ENCODE data around the gene EPB41L4B.

Gene EPB41L4B

GRCh38 chr9:109206670-109207069, 114.2 kb downstream of the EPB41L4B start:
- no peak for DNase-seq (ENCODE audit: low read depth in 4 of 4, low spot score in 1 of 4)

- DNase-seq (ENCODE audit: low read depth in 4 of 4, low spot score in 1 of 4): no peak
Observed at GRCh38 chr9:109205526-109205925, 115.3 kb downstream of the EPB41L4B start.

GRCh38 chr9:109203761-109204360, 117.0 kb downstream of the EPB41L4B start:
- DNase-seq (ENCODE audit: low read depth in 4 of 4, low spot score in 1 of 4): no peak

DNA sequence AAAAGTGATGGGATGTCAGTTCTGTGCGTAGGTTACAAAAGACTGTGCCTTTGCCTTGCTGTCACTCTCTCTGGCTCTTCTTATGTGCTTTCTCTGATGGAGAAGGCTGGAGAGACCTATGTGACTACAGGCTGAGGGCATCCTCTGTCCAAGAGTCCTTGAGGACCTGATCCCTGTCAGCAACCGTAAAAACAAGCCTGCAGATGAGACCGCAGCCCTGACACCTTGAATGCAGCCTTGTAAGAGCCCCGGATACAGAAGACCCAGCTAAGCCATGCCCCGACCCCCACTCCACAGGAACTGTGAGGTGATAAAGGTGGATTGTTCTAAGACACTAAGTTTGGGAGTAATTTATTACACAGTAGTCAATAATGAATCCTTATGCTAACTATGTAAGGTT, 121.2 kb downstream of the EPB41L4B start:
- no peak for DNase-seq (ENCODE audit: low read depth in 4 of 4, low spot score in 1 of 4)

DNA sequence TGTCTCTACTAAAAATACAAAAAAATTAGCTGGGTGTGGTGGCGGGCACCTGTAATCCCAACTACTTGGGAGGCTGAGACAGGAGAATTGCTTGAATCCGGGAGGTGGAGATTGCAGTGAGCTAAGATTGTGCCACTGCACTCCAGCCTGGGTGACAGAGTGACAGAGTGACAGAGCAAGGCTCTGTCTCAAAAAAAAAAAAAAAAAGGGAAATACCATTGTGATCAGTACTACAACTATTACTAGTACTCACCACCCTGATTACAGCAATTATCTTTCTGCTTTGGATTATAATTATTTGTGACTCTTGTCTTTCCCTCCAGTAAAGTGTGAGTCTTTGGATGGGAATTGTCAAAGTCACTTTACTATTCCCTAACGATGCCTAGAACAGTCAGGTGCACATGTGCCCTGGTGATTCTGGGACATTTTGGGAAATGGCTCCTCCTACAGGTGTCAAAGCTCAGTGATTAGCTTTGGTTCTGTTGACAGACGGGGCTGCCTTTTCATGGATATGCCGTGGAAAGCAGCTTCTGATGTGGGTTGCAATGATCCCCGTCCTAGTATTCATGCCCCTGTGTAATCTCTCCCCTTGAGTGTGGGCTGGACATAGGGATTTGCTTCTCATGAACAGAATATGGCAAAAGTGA, 122.0 kb downstream of the EPB41L4B start:
- DNase-seq (ENCODE audit: low read depth in 4 of 4, low spot score in 1 of 4): no peak

DNA sequence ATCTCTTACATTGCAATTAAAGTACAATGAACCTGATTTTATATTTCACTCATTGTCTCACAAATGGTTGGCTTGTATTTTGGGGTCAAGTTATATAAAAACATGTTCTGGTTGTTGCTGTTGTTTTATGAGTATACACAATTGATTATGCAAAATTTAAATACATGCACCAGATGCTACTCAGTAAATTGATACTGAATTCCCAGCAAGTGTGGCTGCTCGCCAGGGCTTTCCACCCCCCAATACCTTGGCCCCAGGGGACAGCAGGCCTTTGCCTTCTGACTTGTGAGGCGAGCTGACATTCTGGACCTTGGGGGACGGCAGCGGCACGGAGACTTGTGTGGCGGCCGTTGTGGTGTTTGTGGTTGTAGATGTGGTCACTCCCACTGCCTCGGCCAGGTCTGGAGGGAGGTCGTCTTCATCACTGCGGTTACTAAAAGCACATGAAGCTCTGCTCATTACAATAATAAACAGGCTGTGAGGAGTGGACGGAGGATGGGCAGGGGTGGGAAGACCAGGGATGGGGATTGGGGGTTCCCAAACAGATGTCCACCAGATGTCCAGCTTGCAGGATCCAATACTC, 126.8 kb downstream of the EPB41L4B start:
- DNase-seq (ENCODE audit: low read depth in 4 of 4, low spot score in 1 of 4): no peak

DNA sequence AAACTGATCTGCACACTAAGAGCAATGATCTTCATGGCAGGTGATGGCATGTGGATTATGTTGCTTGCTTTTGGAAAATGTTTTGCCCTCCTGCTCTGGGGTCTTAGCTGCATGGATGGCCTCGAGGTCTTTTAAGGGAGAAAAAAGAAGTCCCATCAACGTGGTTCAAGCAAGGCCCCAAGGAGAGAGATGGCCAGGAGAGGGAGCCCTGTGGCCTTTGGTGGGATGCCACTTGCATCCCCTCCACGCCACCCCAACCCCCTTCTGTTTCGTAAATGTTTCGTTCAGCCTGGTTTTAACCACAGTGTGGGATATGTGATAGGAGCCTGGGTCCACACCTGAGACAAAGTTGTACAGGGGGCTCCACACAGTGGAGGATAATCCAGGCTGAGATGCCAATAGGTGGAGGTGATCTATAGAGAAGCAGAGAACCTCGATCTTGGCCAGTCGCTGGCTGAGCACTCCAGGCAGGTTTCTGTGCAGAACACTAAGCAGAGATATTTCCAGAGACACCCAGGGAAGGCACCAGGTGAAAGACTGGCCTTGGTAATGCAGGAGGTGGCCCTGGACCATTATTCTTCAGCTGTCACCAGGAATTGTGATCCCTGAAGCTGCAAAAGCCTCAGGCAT, 128.0 kb downstream of the EPB41L4B start:
- DNase-seq (ENCODE audit: low read depth in 4 of 4, low spot score in 1 of 4): no peak

GRCh38 chr9:109191746-109192145, 129.1 kb downstream of the EPB41L4B start:
- DNase-seq (ENCODE audit: low read depth in 4 of 4, low spot score in 1 of 4): no peak

GRCh38 chr9:109190151-109190550, 130.7 kb downstream of the EPB41L4B start:
- DNase-seq (ENCODE audit: low read depth in 4 of 4, low spot score in 1 of 4): no peak

DNA sequence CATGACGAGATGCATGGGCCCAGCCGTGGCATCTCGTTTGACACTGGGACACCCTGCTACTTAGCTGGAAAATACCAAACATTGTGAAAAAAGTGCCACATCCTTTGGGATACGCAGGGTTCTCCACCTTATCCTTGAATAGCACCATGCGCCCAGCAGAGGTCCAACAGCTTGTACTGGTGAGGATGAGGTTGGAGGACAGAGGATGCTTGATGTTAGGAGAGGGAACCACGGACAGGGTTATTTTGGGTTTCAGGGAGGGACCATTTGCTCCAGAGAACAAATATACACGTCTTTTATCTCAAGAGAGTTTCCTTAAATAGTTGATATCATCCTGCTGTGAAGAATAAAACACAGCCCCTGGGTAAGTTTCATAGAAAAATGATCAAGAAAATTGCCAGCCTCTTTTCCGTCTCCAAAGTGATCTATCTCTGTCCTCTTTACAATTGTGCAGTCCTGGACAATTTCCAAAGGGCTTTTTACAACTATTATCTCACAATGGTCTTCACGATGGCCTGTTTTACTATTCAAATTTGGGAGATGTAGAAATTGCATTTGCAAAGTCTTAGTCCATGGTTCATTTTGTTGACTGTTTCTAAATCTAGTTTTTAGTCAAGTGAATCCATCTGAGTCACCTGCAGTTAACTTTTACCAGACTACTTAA, 133.9 kb downstream of the EPB41L4B start:
- no peak for DNase-seq (ENCODE audit: low read depth in 4 of 4, low spot score in 1 of 4)

GRCh38 chr9:109182940-109183798, 137.7 kb downstream of the EPB41L4B start:
- no peak for DNase-seq (ENCODE audit: low read depth in 4 of 4, low spot score in 1 of 4)

- DNase-seq (ENCODE audit: low read depth in 4 of 4, low spot score in 1 of 4): no peak
Observed at GRCh38 chr9:109182550-109182939, 138.3 kb downstream of the EPB41L4B start.

DNA sequence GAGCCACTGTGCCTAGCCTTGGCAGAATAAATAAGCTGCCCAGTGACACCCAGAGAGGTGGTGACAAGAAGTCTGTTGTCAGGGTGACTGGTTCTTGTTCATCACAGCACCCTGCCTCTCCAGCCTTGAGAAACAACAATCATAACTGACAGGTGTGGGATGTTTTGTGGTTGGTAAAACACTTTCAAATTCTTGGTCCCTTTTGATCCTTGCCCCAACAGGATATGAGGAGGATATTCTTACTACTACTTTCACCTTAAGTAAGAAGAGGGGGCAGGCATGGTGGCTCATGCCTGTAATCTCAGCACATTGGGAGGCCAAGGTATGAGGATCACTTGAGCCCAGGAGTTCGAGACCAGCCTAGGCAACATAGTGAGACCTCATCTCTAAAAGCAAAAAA, 139.6 kb downstream of the EPB41L4B start:
- DNase-seq (ENCODE audit: low read depth in 4 of 4, low spot score in 1 of 4): peak in 2 of 4 experiments; percentile 9 to 10

GRCh38 chr9:109179801-109180523, 140.9 kb downstream of the EPB41L4B start:
- DNase-seq (ENCODE audit: low read depth in 4 of 4, low spot score in 1 of 4): no peak

DNA sequence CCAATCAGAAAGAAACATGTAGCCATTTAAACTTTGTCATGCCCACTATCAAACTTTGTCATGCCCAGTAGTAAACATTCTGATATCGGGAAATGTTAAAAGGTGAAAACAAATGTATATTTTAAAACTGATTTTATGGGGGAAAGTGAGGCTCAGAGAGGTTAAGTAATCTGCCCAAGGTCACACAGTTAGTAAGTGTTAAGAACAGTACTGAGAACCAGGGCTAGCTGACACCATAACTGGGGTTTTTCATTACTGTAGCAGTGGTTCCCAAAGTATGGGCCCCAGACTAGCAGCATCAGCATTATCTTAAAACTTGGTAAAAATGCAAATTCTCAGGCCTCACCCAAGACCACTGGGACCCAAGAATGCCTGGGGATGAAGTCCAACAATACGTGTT, 143.9 kb downstream of the EPB41L4B start:
- no peak for DNase-seq (ENCODE audit: low read depth in 4 of 4, low spot score in 1 of 4)

GRCh38 chr9:109176386-109176785, 144.5 kb downstream of the EPB41L4B start:
- no peak for DNase-seq (ENCODE audit: low read depth in 4 of 4, low spot score in 1 of 4)

DNA sequence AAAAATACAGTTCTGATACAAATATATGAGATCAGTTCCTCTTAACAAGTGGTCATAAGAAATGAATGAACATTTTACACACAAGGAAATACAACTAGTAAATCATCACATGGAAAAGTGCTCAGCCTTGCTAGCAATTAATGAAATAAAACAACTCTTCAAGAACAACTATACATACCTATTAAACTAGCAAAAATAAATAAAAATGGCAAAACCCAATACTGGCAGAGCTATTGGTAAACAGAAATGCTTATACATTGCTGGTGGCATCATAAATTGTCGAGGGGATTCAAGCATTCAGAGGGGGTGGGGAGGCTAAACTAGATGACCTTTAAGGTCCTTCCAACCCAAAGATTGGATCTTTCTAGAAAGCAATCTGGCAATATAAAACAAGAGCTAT, 147.9 kb downstream of the EPB41L4B start:
- DNase-seq (ENCODE audit: low read depth in 4 of 4, low spot score in 1 of 4): no peak

- DNase-seq (ENCODE audit: low read depth in 4 of 4, low spot score in 1 of 4): no peak
Observed at GRCh38 chr9:109171926-109172325, 148.9 kb downstream of the EPB41L4B start.

DNA sequence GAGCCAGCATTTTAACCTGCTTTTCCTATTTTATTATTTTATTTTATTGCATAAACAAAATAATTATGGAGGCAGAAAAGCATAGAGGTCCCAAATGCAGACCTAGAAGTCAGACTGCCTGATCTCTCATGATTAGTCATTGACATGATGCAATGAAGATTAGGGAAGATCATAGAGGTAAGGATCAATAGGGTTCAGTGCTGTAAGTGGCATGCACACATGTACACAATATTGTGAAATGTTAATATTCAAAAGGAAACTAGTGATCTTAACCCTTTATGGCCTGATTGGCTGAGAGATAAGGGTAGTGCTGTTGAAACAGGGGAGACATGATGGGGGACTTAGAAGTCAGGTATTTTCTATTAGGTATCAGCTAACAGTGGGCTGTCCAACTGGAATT, 152.7 kb downstream of the EPB41L4B start:
- no peak for DNase-seq (ENCODE audit: low read depth in 4 of 4, low spot score in 1 of 4)

DNA sequence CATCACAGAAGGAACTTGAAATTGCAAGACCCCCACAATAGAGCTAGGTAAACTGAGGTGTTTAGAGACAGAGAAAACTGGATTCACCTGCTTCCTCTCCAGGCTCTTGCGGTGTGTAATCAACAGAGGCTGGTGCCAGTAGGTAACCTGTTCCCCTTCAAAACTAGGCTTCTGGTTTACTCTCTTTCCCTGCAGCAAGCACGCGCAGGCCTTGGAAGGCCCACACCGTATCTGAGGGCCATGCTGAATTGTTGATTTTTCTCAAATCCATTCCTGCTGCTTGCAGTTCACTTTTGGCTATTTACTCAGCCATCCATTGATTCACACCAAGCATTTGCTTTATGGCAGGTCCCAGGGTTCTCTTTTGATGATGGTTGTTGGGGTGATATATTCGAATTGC, 153.1 kb downstream of the EPB41L4B start:
- no peak for DNase-seq (ENCODE audit: low read depth in 4 of 4, low spot score in 1 of 4)
